IPS DF 19.7 (cell line): ENCODE results near the gene MISFA.
"Not testable (repeated sequence)": the region's sequence is repeated elsewhere in the genome, so short reads cannot be mapped to it uniquely, and the experiment has no call there.

ENCODE experiments used
- DNase-seq: peaks from one replicate; pipeline ENCODE4 v3.0.0-alpha.2; 2013; ENCODE audit warnings: low read depth, low spot score

The MISFA gene

GRCh38 chr11:18617688-18618341, 18.2 kb downstream of the MISFA start:
- DNase-seq: no peak

- no peak for DNase-seq
Measured at GRCh38 chr11:18618342-18619025, 18.9 kb downstream of the MISFA start.

- DNase-seq: no peak
Measured at GRCh38 chr11:18623707-18624106, 24.1 kb downstream of the MISFA start.

GRCh38 chr11:18624161-18624560, 24.6 kb downstream of the MISFA start:
- DNase-seq: no peak

GRCh38 chr11:18632841-18633240, 33.3 kb downstream of the MISFA start:
- DNase-seq: no peak

- DNase-seq: no peak
Measured at GRCh38 chr11:18633256-18634139, 33.9 kb downstream of the MISFA start.

- DNase-seq: peak; percentile 93
Measured at GRCh38 chr11:18634140-18635032, 34.8 kb downstream of the MISFA start, which contains the start of gene SPTY2D1. TSS of gene SPTY2D1 (minus strand) at chr11:18634342. CDS start at chr11:18634257, 85 bp downstream.

GRCh38 chr11:18641677-18642076, 42.1 kb downstream of the MISFA start:
- no peak for DNase-seq

- not testable (repeated sequence) for DNase-seq
Measured at GRCh38 chr11:18643034-18643433, 43.4 kb downstream of the MISFA start.

- no peak for DNase-seq
Measured at GRCh38 chr11:18650353-18650752, 50.8 kb downstream of the MISFA start.

GRCh38 chr11:18650859-18651557, 51.4 kb downstream of the MISFA start:
- peak; percentile 61 for DNase-seq
